A673 (cell line): ENCODE results near the gene PLA2G6.

ENCODE experiments used
- CTCF ChIP-seq: fragments of 300-800, 200-600 bp; sonication (generic); conservative IDR thresholded peaks from 2 replicates; pipeline ENCODE4 v1.5.1; 2017; ENCODE audit warnings: low read depth, mild to moderate bottlenecking, antibody characterized with exemption, low read length, moderate library complexity, mixed read lengths
- EZH2 ChIP-seq: fragments of 200-600 bp; sonication (generic); IDR thresholded peaks from 2 replicates; pipeline ENCODE4 v1.6.1; 2017; ENCODE audit warnings: borderline replicate concordance, low read depth, mild to moderate bottlenecking, mixed read lengths, antibody characterized with exemption, low read length; ENCODE audit not compliant: poor library complexity, severe bottlenecking

- TF ChIP-seq CTCF (no peak), EZH2 (no peak)
Observed at GRCh38 chr22:38205261-38206128, 23.9 kb upstream of the PLA2G6 start.
